ENCODE measurements around the gene WDR37. TPM values are rescaled to one million over a fixed set of nuclear protein-coding genes. Genes with fewer than 3 reads are reported as not detected.

The WDR37 gene
- polyA plus RNA-seq, 1 of the 3 experiments (the other 2 are of a cell fraction): 11.9 TPM

DNA sequence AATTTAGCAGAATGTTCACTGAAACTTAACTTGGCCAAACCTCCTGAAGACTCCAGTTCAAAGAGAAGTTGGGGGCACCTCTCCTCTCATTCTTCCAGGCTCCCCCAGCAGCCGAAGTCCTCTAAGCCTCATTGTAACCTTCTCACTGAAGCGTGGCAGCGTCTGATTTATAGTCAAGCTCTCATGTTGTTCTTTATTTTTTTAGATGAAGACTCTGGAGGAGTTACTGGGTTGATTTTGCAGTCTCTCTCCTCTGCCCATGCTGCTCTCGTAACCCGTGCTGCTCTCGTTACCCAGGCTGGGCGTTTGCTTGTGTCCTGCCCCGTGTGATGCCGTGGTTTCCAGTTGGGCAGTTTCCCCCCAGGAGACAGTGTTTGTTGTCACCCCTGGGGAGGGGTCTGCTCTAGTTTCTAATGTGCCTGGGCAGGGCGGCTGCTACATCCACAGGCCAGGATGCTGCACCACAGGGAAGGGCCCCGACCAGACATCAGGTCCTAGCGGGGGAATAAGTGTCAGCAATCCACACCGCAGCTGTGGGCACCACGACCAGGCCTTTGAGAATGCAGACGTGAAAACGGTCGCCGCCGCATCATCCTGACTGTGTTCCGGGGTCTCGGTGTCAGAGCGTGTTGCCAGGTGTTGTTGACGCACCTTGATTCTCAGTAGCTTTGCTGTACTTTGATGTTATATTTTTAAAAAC is 65.2 kb downstream of the WDR37 start:
- H3K9me2 ChIP-seq: no peaks in the 10 kb centered on the region
- peaks cover 0 to 30% of the 10 kb centered on the region in 2 experiments; a peak in 2 of 4 replicates for H3K4me1 ChIP-seq (ENCODE audit: control insufficient read depth in 1 of 2, insufficient read depth in 2 of 2, low read depth in 1 of 2, low read length in 1 of 2)
- H3K9me3 ChIP-seq: no peaks in the 10 kb centered on the region
- H4K20me1 ChIP-seq (ENCODE audit: insufficient read depth): no peaks in the 10 kb centered on the region
- 97% methylated on average over 22 of the region's 23 CpGs for WGBS (ENCODE audit: low lambda C conversion rate)
- DNase-seq: no peak
- H3K9ac ChIP-seq: no peak overlapping the region
- CTCF ChIA-PET: interaction anchor here (1.5 kb wide), 1 partner anchor 11 kb away, joined by 6 read pairs; no protein-coding TSS in a partner anchor
- no peak overlapping the region for H2AFZ ChIP-seq (ENCODE audit: low read depth)
- no peaks in the 10 kb centered on the region for H3F3A ChIP-seq (replicated peaks; ENCODE audit: insufficient read depth)
- H3K27me3 ChIP-seq (ENCODE audit: insufficient read depth): no peaks in the 10 kb centered on the region
- TF ChIP-seq ELF1 (IDR thresholded peaks at IDR 0.05): no peak
- no peak for TF ChIP-seq YY1 (IDR thresholded peaks at IDR 0.05; ENCODE audit: low read depth)
- TF ChIP-seq FOSL2 (IDR thresholded peaks at IDR 0.05; ENCODE audit: borderline replicate concordance, low read depth): no peak
- no peak for TF ChIP-seq FOXJ3 (CRISPR knock-in tag; IDR thresholded peaks at IDR 0.05)
- TF ChIP-seq EP300 (IDR thresholded peaks at IDR 0.05; ENCODE audit: borderline replicate concordance in 1 of 2, low read depth in 1 of 2, low read length in 1 of 2): no peak
- TF ChIP-seq, protein P1, sequence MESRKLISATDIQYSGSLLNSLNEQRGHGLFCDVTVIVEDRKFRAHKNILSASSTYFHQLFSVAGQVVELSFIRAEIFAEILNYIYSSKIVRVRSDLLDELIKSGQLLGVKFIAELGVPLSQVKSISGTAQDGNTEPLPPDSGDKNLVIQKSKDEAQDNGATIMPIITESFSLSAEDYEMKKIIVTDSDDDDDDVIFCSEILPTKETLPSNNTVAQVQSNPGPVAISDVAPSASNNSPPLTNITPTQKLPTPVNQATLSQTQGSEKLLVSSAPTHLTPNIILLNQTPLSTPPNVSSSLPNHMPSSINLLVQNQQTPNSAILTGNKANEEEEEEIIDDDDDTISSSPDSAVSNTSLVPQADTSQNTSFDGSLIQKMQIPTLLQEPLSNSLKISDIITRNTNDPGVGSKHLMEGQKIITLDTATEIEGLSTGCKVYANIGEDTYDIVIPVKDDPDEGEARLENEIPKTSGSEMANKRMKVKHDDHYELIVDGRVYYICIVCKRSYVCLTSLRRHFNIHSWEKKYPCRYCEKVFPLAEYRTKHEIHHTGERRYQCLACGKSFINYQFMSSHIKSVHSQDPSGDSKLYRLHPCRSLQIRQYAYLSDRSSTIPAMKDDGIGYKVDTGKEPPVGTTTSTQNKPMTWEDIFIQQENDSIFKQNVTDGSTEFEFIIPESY (IDR thresholded peaks at IDR 0.05; ENCODE audit: borderline replicate concordance, low read depth): no peak
- TF ChIP-seq SMC3 (IDR thresholded peaks at IDR 0.05; ENCODE audit: low read depth, low read length): no peak
- no peak for TF ChIP-seq RXRA (IDR thresholded peaks at IDR 0.05; ENCODE audit: borderline replicate concordance, low read depth)
- TF ChIP-seq TEAD4 (IDR thresholded peaks at IDR 0.05; ENCODE audit: borderline replicate concordance, insufficient read depth): no peak
- no peak overlapping the region for H3K27ac ChIP-seq (ENCODE audit: low read depth in 2 of 2, low read length in 1 of 2)
- peaks cover 33 to 67% of the 10 kb centered on the region in 2 experiments for H3K36me3 ChIP-seq (replicated peaks in 1 of 2; ENCODE audit: control insufficient read depth in 1 of 2, insufficient read depth in 2 of 2, low read length in 1 of 2)
- no peak overlapping the region for H3K4me3 ChIP-seq (ENCODE audit: low read depth in 2 of 2, low read length in 1 of 2)
- H3K4me2 ChIP-seq: no peak overlapping the region
- H3K79me2 ChIP-seq (ENCODE audit: insufficient read depth): peaks cover 5% of the 10 kb centered on the region; the same call in 1 of the 2 replicates
- POLR2A ChIA-PET: no interaction called here

DNA sequence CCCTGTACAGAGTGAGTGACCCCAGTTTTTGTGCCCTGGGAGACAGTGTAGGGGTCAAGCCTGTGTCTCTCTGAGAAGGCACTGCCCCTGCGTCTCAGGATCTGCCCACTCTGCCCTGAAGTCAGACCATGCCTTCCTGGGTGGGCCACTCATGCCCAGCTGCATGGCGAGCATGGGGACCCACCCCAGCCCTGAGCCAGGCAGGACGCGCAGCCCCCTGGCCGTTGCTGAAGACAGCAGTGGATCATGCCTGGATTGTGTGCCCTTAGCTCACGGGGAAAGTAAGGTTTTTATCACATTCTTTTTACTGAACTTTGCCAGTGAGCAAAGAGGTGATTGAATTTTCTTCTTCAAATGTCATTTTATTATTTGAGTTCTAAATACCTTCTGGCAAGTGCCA is 66.2 kb downstream of the WDR37 start:
- Histone ChIP-seq H3K4me1 (ENCODE audit: control insufficient read depth in 1 of 2, insufficient read depth in 2 of 2, low read depth in 1 of 2, low read length in 1 of 2) (peaks cover 0 to 30% of the 10 kb centered on the region in 2 experiments; a peak in 2 of 4 replicates), H3K36me3 (replicated peaks in 1 of 2; ENCODE audit: control insufficient read depth in 1 of 2, insufficient read depth in 2 of 2, low read length in 1 of 2) (peaks cover 25 to 72% of the 10 kb centered on the region in 2 experiments), H3K27ac (ENCODE audit: low read depth in 2 of 2, low read length in 1 of 2) (no peak overlapping the region; a peak in 1 of 4 replicates), H3K9me2 (no peaks in the 10 kb centered on the region), H3F3A (replicated peaks; ENCODE audit: insufficient read depth) (no peaks in the 10 kb centered on the region), H4K20me1 (ENCODE audit: insufficient read depth) (no peaks in the 10 kb centered on the region), H3K27me3 (ENCODE audit: insufficient read depth) (no peaks in the 10 kb centered on the region), H3K9me3 (no peaks in the 10 kb centered on the region), H3K4me3 (ENCODE audit: low read depth in 2 of 2, low read length in 1 of 2) (no peak overlapping the region), H2AFZ (ENCODE audit: low read depth) (no peak overlapping the region), H3K79me2 (ENCODE audit: insufficient read depth) (peaks cover 5% of the 10 kb centered on the region; the same call in 1 of the 2 replicates), H3K4me2 (no peak overlapping the region), H3K9ac (no peak overlapping the region)
- DNase-seq: no peak
- 92% methylated on average over 6 of the region's 6 CpGs for WGBS (ENCODE audit: low lambda C conversion rate)
- no peak for TF ChIP-seq GABPA (IDR thresholded peaks at IDR 0.05; ENCODE audit: low read depth)
- TF ChIP-seq FOXM1 (IDR thresholded peaks at IDR 0.05; ENCODE audit: low read depth): no peak
- no peak for TF ChIP-seq MXI1 (IDR thresholded peaks at IDR 0.05; ENCODE audit: low read depth, low read length)
- TF ChIP-seq TAF1 (IDR thresholded peaks at IDR 0.05; ENCODE audit: borderline replicate concordance, low read depth, low read length): no peak
- TF ChIP-seq, protein P1 (IDR thresholded peaks at IDR 0.05; ENCODE audit: borderline replicate concordance, low read depth): no peak
- TF ChIP-seq SMC3 (IDR thresholded peaks at IDR 0.05; ENCODE audit: low read depth, low read length): no peak
- TF ChIP-seq YY1 (IDR thresholded peaks at IDR 0.05; ENCODE audit: low read depth): no peak
- CTCF ChIA-PET: no interaction called here
- POLR2A ChIA-PET: no interaction called here
